Hepatic stellate cell (primary cell): ENCODE results near the gene FCF1.
A peak's percentile ranks its signal among the peaks of the same experiment; 100 is the strongest.

Source experiments
- DNase-seq: peaks from one replicate; pipeline ENCODE4 v3.0.0; 2011; ENCODE audit warnings: low spot score

Gene FCF1, protein sequence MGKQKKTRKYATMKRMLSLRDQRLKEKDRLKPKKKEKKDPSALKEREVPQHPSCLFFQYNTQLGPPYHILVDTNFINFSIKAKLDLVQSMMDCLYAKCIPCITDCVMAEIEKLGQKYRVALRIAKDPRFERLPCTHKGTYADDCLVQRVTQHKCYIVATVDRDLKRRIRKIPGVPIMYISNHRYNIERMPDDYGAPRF

DNA sequence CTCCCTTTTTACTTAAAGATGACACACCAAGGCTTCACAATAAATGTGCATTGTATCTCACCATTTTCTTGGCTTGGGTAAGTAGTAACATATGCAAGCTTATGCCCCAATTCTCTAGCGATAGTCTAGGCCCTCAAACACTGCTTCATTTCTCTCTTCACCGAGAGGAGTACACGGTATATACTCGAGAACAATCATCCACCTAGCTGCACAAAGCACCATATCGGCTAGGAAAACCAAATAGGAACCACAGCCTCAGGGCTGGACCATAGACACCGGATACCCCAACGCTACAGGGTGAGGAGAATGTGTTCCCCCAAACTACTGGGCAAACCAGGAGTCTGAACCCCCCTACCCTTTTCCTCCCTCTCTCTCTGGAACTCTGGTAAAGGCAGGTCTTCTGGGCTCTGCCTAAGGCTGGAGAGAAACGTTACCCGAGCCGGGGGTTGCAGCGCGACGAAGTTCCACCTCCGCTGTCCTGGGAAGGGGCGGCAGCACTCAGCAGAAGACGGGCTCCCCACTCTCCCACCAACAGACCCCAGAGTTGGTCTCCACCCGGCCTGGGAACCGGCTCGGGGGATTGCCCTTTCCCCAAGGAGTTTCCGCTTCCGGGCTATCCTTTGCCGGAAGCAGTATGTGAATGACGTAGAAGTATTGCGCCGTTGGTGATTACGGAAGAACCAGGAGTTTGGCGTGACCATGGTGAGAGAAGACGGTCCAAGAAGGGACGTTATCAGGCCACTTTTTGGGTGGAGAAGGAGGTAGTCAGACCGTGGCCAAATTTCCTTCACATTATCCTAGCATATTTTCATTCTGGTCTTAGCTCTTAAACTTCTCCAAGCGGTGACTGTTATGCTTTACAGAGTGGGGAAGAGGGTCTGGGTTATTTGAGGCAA, at the start of gene FCF1, which contains the start of gene AREL1:
Gene FCF1 (plus strand): TSS at position 646 of the 896 bp plus-strand sequence. CDS start 54 bp downstream, at position 700.
Gene AREL1 (minus strand): TSS at position 582 of the 896 bp plus-strand sequence. CDS start 27,465 bp downstream, outside the sequence.
- peak; percentile 93 for DNase-seq

DNA sequence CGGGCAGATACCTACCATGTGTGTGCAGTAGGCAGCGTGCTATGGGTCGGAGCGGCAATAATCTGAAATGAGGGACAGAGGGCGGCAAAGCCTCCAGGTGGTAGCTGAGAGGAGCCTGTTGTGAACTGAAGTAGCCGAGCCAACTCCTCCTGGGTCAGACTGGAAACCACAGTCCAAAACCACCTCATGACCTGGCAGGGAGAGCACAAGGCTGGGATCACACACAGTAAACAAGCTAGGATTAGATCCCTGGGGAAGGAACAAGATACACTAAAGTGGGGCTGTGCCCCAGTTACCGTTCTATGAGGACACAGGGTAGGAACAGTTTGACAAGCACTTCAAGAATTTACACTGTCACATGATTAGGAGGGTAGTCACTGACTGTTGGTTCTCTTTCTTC, 49.1 kb upstream of the FCF1 start:
- no peak for DNase-seq

GRCh38 chr14:74664717-74665116, 48.2 kb upstream of the FCF1 start:
- no peak for DNase-seq

- DNase-seq, result no peak
Measured at GRCh38 chr14:74667758-74668157, 45.2 kb upstream of the FCF1 start.

GRCh38 chr14:74669256-74669655, 43.7 kb upstream of the FCF1 start:
- DNase-seq, result no peak

DNA sequence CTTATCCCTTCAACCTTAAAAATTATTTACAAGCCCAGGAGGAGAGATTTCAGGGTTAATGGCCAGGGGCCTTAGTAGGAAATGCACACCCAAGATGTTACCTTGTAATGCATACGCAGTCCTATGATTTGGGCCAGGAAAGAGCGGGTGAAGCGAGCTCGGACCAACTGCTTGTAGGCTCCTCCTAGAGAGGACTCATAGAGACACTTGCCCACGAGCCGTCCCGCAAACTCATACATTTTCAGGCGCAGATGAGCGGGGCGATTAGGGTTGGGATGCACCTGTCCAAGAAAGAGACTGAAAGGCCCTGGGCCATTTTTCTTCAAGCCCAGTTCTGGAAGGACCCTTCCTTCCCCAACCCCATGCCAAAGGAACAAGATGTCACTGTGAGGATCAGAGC, 43.1 kb upstream of the FCF1 start:
- no peak for DNase-seq

DNA sequence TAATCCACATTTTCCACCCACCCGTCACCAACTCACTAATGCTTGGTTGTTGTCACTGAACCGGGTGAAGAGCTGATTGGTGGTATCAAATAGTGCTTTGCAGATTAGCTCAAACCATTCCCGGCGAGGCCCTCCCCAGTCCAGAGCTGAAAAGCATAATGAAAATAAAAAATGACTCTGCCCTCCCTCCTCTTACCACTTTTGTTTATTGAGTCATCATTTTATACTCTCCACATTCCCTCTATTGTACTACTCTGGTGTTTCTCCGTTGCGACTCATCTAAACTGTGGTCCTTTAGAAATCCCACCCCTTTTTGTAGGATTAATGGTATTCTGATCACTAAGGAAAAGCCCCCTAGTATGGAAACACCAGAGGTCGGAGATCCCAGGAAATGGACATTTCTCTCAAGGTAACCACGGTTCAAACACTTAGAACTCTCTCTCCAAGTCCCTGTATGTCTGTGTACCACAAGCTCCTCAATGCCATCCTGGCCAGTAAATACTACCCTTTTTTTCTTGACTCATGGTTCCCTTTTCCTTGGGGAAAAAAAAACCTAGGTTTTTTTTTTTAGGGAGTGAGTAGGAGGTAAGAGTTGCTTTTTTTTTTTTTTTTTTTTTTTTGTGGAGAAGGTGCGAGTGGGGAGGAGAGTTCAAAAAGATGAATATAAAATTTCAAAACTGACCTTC, 42.1 kb upstream of the FCF1 start:
- no peak for DNase-seq

DNA sequence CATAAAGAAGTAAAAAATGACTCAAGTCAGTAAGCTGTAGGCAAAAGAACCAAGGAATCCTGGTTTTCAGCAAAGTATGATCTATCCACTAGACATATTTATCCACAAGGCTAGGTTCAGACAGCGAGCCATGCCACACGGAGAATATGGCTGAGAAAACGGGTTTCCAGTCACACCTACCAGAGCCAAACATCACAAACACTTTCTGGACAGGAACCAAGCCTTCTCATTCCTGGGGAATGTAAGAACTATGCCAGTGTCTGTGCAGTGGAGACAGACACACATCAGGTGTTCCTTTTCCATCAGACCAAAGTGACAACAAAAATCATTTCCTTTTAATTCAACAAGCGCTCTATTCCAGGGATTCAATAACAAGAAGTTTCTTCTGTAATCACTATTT, 41.2 kb upstream of the FCF1 start:
- no peak for DNase-seq

GRCh38 chr14:74673768-74674167, 39.2 kb upstream of the FCF1 start:
- no peak for DNase-seq

GRCh38 chr14:74675219-74675618, 37.7 kb upstream of the FCF1 start:
- DNase-seq, result no peak

DNA sequence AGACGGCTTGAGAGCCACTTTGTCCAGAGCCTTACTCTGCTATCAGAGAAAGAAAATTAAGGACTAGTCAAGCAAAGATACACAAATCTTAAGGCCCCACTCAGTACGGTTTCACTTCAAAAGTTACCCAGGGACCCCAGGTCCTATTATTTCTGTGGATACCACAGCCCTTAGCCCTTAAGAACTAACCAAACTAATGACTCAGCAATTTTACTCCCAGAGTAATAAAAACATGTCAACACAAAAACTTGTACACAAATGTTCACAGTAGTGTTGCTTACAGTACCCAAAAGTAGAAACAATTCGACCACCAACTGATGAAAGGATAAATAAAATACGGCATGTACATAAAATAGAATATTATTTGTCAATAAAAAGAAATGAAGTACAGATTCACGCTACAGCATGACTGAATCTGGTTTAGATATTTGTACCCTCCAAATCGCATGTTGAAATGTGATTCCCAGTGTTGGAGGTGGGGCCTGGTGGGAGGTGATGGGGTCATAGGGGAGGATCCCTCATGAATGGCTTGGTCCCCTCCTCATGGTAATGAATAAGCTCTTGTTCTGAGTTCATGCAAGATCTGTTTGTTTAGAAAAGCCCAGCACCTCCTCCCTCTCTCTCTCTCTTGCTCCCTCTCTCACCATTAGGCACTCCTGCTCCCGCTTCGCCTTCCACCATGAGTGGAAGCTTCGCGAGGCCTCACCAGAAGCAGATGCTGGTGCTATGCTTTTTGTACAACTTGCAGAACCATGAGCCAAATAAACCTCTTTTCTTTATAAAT, 30.6 kb upstream of the FCF1 start:
- DNase-seq, result no peak

DNA sequence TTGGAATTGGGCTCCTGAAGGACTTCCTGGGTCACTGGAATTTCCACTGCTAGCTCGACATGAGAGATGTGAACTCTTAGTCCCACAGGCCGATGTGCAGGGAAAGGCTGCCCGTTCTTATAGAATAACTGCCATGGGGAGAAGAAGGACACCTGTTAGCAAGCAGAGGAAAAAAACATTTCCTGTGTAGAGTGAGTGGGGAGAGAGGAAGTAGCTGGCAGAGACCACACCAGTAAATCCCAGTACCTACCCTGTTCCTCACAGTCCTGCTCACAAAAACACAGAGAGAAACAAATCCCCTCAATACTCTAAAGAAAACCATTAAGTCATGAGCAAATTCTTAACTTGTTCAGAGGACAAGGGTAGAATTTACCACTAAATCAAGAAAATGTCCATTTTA, 29.5 kb upstream of the FCF1 start:
- DNase-seq, result no peak

DNA sequence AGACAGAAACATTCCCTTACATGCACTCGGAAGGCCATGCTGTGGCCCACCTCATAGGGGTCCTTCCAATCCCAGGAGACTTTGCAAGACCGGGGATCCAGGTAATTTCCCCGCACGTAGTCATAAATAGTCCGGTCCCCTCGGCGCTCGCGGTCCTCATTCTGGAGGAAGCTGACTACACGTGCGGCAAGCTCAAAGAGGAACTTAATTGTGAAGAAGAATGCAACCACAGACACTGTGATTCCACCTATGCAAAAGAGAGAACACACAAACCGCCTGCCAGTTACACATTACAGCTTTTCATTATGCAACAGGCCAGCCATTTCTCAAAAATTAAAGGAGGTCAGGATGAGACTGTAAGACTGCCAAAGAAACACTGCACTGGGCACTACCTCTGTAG, 28.5 kb upstream of the FCF1 start:
- no peak for DNase-seq

GRCh38 chr14:74685056-74685455, 27.9 kb upstream of the FCF1 start:
- no peak for DNase-seq

DNA sequence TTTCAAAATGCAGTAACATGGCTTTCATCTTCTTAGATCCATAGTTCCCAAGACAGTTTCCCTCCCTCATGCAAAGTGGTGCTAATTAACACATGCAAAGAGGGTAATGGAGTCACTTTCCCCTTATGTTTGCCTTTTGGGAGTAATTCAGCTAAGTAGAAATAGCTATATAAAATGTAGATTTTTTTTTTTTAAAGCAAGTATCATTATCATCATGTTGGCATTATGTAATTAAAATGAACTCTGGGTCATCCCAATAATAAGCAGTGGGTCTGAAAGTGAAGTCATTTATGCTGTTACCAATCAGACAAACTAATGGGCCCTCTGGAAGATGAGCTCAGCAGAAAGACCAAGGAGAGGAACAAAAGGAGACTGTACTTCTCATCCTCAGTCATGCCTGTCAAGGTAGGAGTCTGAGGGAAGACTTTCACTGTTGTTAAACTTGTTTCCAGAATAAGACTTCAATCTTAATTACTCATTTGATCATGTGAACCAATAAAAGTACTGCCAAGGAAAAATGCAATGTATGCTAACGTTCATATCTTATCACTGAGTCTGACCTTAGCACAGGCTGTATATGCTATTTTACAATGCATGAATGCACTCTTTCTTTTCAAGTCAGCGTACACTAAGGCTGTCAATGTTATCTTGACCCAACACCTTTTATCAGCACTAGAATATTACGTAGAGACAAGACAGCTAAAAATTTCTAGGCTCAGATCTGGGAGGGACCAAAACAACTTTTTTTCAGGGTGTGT, 26.8 kb upstream of the FCF1 start:
- DNase-seq, result no peak

DNA sequence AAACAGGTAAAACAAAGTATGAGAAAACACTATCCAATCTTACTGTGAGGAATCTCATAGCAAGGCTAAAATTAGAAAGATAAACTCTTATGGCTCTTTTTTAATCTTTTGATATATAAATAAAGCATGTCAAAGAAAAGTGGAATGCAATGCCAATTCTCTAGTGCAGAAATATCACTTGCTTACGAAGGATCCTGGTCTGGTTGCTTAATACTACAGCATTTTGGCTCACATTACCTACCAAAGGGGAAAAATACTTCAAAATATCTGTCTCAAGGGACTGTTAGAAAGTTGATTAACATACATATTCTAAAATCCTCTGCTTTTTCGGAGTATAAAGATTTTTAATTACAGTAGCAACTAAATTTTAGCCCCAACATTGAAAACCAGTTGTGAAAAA, 21.5 kb upstream of the FCF1 start:
- DNase-seq, result no peak

GRCh38 chr14:74693191-74693590, 19.8 kb upstream of the FCF1 start:
- no peak for DNase-seq

- DNase-seq, result no peak
Measured at GRCh38 chr14:74695406-74695805, 17.5 kb upstream of the FCF1 start.

DNA sequence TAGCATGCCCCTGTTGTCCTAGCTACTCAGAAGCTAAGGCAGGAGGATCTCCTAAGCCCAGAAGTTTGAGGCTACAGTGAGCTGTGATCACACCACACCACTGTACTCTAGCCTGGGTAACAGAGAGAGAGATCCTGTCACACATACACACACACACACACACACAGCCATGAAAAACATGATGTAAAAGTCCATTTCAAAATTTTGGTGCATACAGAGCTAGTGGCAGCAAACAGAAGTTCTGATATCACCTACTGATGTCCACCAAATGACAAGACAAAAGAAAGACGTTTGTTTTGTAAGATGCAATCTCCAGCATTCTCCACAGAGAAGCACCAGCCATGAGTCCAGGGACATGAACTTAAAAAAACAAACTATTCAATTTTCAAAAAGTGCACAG, 15.9 kb upstream of the FCF1 start:
- no peak for DNase-seq

GRCh38 chr14:74697543-74697942, 15.4 kb upstream of the FCF1 start:
- DNase-seq, result peak; percentile 42

DNA sequence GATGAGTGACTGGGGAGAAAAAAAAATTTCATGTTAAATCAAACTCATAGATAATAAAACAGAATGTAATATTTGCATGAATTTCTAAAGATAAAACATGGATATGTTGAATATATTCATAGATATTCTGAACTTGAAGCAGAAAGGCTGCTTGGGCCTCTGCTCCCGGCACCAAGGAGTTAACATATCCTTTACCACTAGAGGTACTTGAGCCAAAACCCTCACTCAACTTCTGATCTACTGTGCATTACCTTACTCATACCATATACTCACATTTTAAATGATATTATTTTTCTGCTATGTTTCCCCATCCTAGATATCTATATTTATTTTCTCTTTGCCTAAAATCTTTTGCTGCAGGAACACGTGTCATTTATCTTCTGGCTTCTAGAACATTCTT, 15.0 kb upstream of the FCF1 start:
- no peak for DNase-seq
